CD4-positive, alpha-beta T cell treated with Interferon gamma for 1 hour (primary cell): Measurements from ENCODE around the gene LTF.
"Not testable (repeated sequence)": the region's sequence is repeated elsewhere in the genome, so short reads cannot be mapped to it uniquely, and the experiment has no call there.

ENCODE experiments used
- DNase-seq: peaks from one replicate; pipeline ENCODE4 v3.0.0-alpha.2; 2020

LTF gene

GRCh38 chr3:46409739-46410489 lies 54.8 kb downstream of the LTF start:
- no peak for DNase-seq

- no peak for DNase-seq
These were observed 55.9 kb downstream of the LTF start for GRCh38 chr3:46408853-46409252.

- DNase-seq, result no peak
These were observed 56.7 kb downstream of the LTF start for GRCh38 chr3:46407970-46408369.

GRCh38 chr3:46406788-46407611 lies 57.7 kb downstream of the LTF start, which contains the start of the genes CCR5AS and CCRL2:
Gene CCR5AS, minus strand, starts transcription at chr3:46407066.
Gene CCRL2, plus strand, starts transcription at chr3:46407259. Its CDS starts 821 bp downstream, at chr3:46408080.
- peak; percentile 77 for DNase-seq

GRCh38 chr3:46406443-46406787 lies 58.3 kb downstream of the LTF start:
- DNase-seq, result peak; percentile 80

- DNase-seq, result peak; percentile 50
These were observed 59.2 kb downstream of the LTF start for GRCh38 chr3:46405301-46406019.

- not testable (repeated sequence) for DNase-seq
These were observed 61.8 kb downstream of the LTF start for GRCh38 chr3:46402902-46403301.

- no peak for DNase-seq
These were observed 63.1 kb downstream of the LTF start for GRCh38 chr3:46401579-46401978.

- DNase-seq, result no peak
These were observed 63.9 kb downstream of the LTF start for GRCh38 chr3:46400846-46401245.

- no peak for DNase-seq
These were observed 64.5 kb downstream of the LTF start for GRCh38 chr3:46400000-46400734.

- no peak for DNase-seq
These were observed 65.1 kb downstream of the LTF start for GRCh38 chr3:46399557-46399956.

- no peak for DNase-seq
These were observed 65.6 kb downstream of the LTF start for GRCh38 chr3:46399098-46399497.

GRCh38 chr3:46398186-46398955 lies 66.3 kb downstream of the LTF start:
- DNase-seq, result no peak

GRCh38 chr3:46397111-46397510 lies 67.6 kb downstream of the LTF start:
- no peak for DNase-seq

- DNase-seq, result peak; percentile 34
These were observed 68.8 kb downstream of the LTF start for GRCh38 chr3:46395766-46396530.

- DNase-seq, result no peak
These were observed 69.5 kb downstream of the LTF start for GRCh38 chr3:46395210-46395661.

GRCh38 chr3:46393554-46394434 lies 70.9 kb downstream of the LTF start:
- no peak for DNase-seq

- no peak for DNase-seq
These were observed 71.7 kb downstream of the LTF start for GRCh38 chr3:46393011-46393410.

GRCh38 chr3:46391526-46391925 lies 73.2 kb downstream of the LTF start:
- DNase-seq, result not testable (repeated sequence)

- no peak for DNase-seq
These were observed 75.4 kb downstream of the LTF start for GRCh38 chr3:46389306-46389705.
